NCI-H2196 (cell line): ENCODE data around the gene KCNMA1.

Source experiments
- DNase-seq: peaks from one replicate; lab custom pipeline; 2025; ENCODE audit not compliant: unreplicated experiment; lab: John Stamatoyannopoulos, UW

The KCNMA1 gene

DNA sequence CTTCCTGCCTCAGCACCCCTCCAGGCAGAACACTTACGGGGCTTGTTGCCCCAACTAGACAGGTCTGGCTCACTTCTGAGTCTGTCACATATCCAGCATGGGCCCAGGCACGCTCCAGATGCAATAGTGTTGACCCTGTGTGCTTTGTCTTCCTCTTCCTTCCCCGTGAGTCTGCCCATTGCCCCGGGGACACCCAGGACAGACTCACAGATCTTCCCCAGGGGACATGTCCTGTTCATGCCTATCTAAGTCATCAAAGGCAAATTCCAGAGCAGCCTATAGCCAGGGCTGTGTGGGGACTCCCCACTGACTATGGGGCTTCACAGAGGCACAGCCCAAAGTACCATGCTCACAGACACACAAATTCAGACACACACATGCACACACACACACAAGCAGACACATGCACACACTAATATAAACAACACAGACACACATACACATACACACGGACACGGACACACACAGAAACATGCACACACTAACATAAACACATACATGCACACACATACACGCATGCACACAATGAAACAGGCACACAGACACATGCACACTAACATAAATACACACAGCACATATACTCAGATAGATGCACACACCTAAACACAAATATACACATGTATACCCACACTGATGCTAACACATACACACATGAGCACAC lies 175.8 kb downstream of the KCNMA1 start:
- DNase-seq = no peak

DNA sequence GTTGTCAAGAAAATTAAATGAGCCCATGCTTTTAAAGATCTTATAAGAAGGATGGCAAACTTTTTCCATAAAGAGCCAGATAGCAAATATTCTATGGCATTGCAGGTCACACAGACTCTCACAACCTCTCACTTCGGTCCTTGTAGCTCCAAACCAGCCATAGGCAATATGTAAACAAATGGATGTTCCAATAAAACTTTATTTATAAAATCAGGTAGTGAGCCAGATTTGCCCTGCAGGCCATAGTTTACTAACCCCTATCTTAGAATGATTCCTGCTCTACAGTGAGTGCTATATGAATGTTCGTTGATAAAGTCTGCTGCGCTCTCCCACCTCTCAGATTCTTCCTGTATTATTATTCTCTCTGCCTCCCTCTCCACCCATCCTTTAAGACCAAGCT lies 177.7 kb downstream of the KCNMA1 start:
- no peak for DNase-seq

DNA sequence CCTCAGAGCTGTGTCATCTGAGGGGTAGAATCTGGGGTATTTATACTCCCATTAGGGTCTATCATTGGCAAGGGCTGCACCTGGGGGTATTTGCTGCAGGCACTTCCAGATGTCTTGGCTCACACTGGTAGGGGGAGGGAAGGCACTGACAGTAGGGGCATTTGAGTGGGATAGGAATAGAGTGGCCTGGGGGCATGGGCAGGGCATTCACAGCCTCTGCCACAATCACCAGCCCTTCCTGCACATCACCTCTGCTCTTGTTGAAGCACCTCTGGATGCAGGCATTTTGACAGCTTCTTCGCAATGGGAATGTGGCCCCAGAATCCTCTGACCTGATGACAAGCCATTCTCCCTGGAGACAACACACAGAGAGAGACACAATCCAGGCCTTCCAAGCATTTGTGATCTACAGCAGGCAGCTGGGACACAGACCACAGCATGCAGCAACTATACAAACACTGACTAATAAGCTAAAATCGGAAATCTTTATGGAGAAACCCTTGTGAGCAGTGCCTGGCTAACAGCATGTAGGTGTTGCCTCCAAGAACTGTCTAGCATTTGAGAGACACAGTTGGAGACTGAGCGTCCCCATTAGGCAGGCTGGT lies 178.5 kb downstream of the KCNMA1 start:
- no peak for DNase-seq

DNA sequence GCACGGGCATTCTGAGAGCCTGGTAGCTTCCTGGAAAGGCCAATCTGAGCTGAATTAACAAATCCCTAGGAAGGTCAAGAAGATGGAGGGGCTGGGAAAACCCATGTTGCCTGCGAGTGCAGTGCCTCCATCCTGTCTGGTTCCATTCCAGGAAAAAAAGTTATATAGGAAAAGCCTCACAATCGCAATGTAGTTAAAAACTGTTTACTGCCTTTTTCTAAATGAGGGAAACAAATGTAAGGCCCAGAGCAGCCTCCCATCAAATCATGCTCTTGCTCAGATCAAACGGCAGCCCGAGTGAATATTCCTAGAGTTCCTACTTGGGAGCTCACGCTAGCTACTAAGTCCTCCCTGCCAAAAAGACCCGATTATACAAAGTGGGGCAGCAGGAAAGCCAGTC lies 179.9 kb downstream of the KCNMA1 start:
- DNase-seq = no peak

DNA sequence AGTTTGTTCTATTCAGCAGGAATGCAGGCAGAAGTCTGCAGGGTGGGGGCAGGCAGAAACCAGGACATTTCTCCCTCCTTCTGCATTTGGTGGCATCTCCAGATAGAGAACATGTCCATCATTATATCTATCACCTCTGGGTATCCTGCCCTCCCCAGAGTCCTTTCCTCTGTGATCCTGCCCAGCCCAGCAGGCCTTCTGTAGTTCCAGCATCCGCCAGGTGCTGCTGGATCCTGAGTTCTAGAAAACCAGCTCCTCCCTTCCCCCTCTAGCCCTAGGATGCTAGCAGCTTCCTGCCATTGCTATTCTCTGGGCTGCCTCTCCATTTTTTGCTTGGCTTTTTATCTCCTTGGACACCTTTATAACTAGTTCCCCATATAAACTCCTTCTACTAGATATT lies 180.3 kb downstream of the KCNMA1 start:
- DNase-seq = no peak

DNA sequence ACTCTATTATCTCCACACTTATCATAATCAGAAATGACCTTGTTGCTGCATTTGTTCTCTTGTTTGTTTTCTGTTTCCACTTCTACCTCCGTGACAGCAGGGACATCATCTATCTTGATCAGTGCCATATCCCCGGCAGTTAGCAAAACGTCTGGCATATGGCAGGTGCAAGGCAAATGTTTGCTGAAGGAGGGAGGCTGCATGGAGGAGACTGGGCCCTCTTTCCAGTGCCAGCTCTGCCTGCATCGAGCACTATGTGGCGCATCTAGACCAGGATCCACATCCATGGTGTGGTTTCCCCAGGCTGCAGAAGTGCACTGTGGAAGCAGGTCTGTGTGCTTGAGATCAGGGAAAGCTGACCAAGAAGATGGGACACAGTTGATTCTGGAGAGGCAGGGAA lies 181.2 kb downstream of the KCNMA1 start:
- peak; percentile 38 for DNase-seq

DNA sequence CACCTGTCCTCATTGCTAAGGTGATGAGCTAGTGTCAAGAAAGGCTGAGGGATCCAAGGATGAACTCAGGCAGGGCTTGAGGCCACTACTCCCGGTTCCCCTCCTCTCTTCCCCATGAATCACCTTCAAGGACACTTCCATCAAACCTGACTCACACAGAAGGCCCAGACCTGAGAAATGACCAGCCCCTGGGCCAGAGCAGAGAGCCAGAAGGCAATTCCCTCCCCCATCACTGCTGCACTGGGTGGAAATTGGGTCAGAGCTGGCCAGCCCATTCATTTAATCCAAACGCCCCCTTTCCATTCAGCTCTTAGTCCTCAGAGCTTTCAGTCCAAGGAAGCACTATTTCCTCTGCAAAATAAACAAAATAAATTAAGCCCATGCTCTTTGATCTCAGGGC lies 182.0 kb downstream of the KCNMA1 start:
- DNase-seq = no peak

DNA sequence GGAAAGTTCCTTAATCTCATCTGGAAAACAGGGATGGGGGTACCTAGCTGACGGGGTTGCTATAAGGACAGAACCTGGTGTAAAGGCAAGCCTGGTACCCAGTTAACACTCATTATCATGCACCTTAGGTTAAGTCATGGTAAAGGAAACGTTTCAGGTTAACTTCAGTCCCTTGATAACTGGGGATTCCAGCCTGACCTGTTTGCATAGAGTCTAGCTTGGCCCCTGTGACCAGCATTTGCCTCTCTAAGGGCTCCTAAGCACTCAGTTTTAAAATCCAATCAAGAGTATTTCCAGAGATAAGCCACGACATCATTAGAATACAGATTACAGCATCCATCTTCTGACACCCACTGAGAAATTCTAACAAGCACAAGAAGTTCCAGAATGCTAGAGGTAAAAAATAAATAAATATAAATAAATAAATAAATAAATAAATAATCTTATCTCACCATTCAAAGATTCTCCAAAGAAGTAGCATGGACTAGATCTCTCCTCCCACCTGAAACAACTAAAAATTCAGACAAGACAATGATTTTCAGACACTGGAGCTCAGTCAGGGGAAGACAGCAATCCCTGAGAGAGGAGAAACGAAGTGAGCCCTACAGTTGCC lies 184.6 kb downstream of the KCNMA1 start:
- no peak for DNase-seq

DNA sequence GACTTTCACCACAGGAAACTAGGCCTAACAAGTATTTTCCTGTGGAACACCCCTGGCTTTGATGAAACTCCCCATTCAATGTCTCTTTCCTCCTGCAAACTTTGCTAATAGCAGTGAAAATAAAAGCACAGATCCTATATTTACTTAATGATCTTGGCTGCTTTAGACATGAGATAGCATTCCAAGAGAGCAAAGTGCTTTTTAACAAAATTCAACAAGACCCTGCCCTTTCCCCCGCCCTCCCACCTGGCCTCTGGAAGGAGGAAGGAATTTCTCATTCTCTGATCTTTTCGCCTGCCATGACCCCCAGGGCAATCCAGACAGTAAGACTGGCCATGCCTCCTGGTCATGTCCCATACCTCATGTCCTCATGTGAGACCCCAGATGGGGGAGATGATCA lies 185.7 kb downstream of the KCNMA1 start:
- DNase-seq = no peak

DNA sequence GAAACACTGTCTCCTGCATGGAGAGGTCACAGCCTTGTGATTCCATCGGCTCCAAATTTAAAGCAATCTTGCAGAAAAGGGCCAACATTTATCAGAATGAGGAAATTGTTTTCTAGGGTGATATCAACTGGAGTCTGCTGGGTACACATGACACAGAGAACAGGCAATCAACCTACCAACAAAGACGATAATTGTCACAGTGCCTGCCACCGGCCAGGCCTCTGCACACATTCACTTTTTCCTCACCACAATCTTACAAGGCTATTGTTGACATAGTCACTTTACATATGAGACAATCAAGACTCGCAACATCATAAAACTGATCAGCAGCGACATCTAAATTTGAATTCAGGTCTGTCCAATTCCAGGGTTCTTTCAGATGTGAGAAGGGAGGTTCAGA lies 189.4 kb downstream of the KCNMA1 start:
- no peak for DNase-seq

DNA sequence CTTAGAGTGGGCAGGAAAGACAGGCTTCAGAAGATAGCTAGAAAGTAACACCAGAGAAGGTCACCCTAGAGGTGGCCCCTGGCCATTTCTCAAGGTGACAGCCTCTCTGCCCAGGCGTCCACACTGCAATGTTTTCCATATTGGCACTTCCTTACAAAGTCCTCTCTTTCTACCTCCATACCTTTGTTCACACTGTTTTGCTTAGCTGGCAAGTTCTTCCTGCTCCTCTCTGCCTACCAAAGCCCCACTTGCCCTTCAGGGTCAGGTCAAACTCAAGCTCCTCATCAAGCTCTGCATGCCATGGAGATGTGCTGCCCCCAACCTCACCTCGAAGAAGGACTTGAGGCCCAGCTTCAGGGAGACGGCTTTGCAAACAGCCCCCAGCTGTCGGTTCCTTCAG lies 190.9 kb downstream of the KCNMA1 start:
- DNase-seq = no peak

DNA sequence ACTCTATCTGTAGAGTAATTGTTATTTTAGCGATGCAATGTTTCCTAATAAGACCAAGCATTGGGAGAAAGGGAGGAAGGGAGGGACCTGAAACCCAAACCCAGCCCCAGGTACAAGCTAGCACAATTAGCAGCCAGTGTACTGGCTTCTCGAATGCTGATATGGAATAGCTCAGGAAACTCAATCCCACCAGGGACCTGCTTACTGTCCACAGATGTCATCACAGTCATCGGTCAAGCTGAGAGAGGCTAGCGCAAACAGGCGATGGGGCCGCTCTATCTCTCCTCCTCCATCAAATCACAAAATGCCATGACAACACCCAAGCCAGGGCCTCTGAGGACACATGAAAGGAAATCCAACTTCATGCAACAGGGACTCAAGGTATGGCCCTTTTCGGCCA lies 192.1 kb downstream of the KCNMA1 start:
- no peak for DNase-seq

DNA sequence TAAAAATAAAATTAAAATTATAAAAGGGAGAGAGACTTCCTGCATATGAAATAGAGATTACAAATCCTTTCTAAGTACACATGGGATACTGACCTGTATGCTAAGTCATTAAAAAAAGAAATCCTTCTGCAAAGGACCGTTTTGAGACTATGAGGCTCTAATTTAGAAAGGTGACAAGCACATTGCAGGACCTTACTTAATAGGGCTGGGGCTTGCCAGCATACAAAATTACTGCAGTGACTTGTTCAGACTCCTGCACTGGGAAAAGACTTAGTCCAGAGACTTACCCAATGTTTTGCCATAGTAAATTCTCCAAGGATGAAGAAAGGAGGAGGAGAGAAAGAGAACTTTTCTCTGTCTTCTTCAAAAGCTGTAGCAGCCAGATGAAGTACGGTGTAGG lies 193.6 kb downstream of the KCNMA1 start:
- DNase-seq = no peak

DNA sequence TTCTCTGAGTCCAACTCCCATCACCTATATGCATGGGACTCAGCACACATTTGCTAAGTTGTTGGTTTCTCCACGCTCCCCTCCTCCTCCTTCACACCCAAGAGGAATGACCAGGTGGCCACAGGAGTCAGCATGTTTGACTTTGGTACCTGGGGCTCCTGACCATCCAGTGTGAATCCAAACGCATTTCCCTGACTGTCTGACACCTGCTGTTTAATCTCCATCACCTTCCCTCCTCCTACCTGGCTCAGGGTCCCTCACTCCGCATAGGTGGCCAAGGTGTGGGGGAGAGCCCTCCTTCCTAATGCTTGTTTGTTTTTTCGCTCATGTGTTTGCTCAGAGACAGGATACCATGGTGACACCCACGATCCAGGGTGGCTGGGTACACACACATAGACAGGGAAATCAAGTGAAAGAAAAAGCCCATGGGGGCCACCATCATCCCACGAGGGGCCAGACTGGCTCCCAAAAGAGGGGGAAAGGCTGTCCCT lies 194.9 kb downstream of the KCNMA1 start:
- DNase-seq = no peak

DNA sequence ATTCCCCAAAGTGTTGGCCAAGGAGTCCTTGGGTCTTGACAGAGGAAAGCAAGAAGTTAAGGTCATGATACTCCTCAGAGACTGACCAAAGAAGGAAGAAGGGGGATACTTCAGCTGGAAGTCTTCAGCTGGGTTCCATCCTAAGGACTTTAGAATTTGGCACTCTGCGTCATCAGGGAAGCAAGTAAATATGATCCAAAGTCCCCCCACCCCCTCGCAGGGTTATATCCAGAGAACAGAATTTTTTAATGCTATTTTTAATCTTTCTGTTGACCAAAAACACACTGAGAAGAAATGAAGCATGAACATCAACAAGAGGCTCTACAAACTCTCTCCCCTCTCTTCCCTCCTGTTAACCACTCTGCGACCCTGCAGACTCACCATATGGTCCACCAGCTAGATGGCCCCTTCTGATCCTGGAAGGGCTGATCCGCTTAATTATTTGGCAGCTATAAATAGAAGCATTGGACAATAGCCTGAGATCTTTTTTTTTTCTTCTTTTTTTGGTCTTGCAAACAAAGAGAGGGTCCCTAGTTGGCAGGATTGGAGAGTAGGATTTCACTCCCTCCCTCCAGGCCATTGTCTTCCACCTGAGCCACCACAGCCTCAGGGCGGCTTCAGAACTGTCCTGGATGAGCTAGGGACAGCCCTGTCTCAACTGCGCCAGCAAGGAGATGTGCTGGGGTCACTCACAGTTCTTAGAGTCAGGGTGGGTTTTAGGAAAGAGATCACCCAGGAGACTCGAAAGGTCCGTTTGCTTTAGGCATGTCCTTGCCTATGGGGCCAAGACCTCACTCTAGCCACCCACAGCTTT lies 196.0 kb downstream of the KCNMA1 start:
- DNase-seq = no peak

DNA sequence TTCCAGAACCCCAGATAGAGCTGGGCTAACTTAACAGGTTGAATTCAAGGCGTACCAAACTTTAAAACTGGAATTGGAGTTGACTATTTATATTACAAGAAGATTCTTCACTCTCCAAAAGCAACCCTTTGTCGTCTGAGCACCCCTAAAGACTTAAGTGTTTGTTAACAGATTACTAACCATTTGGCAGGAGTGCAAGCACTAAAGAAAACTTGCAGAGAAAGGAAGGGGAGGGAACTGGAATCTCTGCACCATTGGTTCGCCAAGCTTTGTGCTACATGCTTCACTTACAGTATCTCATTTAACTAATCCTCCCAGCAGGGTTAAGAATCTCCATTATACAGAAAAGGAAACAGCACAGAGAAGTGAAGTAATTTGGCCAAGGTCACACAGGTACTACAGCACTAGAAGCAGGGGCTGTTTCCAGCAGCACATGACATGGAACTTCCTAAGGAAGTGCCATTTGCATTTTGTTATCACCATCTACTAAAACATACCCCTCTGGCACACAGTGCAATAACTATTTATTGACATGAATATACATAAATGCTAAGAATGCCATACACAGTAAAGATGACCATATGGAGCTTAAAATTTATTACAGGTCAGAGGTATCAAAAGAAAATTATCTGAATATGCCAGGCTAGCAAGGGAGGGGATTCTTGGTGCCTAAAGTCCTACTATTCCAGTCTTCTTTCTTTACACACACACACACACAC lies 201.2 kb downstream of the KCNMA1 start:
- no peak for DNase-seq

DNA sequence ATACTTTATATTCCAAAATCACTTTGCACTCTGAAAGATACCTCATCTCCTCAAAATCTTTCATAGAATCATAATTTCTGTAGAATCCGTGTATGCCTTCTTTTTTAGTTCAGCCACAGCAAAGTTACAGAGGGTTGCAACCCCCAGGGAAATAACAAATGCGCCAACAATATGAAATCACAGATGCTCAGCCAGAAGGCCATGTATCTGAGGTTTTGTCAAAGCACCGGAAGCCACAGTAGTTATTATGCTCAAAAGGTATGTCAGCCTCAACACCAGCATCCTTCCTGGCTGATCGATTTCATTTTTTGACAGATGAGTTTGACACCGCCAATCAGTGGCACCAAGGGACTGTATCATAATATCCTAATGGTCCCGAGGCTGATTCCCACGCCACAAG lies 204.1 kb downstream of the KCNMA1 start:
- DNase-seq = no peak

DNA sequence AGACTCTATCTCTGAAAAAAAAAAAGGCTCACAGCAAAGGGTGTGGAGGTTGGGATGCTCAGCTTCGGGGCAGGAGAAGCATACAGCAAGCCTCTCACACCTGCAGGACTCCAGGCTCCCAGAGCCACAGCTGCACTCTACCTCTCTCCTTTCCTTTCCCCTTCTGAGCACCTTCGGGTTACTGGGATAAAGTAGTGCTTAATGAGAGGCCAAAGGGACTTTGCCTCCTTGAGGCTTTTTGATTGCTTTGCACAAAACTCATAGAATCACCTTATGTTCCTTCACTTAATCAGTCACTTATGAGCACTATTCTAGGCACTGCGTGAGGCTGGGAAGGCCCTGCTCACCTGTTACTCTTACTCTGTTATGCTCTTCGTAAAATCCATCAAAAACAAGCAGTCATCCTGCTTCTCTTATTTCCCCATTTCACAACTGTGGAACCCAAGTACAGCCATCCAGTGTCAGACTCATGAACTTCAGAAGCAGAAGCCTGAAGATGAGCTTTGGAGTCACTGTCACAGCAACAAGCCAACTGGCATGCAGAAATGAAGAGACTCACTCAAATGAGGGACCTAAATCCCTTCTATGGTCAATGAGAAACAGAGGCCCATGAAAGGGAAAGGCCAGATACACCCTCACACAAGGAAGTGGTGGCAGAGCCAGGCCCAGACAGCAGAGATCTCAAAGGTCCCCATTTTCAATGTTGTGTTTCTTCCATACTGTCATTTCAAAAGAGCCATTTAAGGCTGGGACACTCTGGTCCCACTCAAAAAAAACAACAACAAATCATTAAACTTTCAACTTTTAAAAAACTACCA lies 205.4 kb downstream of the KCNMA1 start:
- no peak for DNase-seq

DNA sequence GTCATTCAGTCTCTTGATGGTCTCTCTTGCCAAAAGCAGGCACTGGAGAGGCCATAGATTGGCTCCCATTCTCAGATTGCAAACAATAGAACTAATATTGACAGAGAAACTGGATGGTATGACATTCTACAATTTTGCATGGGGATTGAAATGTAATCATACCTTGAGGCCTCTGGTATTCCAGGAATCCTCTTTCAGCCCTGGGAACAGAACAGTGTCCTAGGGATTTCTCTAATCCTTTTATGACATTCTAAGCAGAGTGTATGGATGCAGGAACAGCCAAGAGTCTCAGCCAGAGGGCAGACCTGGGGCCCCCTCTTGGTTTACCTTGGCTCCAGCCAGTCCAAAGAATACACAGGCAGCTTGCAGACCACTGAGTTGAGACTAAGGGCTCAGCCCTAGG lies 206.4 kb downstream of the KCNMA1 start:
- DNase-seq = peak; percentile 2

DNA sequence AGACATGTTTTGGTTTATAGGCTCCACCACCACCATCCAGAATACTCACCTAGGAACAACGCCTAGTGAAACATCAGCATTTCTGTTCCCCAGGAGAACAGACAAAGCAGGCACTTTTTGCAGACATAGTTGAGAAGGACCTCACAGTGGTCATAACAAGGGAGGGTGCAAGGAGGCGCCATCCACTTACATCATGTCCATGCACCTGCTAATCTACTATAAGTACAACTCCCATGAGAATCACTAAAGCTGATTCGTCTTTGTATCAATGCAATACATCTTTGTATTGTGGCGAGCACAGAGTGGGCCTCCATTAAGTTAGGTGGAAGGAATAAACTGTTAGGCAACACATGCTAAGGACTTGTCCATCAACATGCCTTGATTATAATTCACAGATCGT lies 207.1 kb downstream of the KCNMA1 start:
- no peak for DNase-seq
